Measurements from ENCODE around the gene BTG4. TPM values are rescaled to one million over a fixed set of nuclear protein-coding genes. Genes with fewer than 3 reads are reported as not detected.

Gene BTG4
- total and polyA plus RNA-seq, 7 donors, result not detected

- Histone ChIP-seq H3K27me3 (no peaks in the 10 kb centered on the region), H3K9me3 (peaks cover 0 to 1% (median 0%) of the 10 kb centered on the region in 4 donors), H3K27ac (no peak overlapping the region), H3K4me1 (no peaks in the 10 kb centered on the region), H3K36me3 (no peaks in the 10 kb centered on the region), H3K4me3 (no peak overlapping the region)
- intact Hi-C loops (cut with DNase I), result no loop called here
- TF ChIP-seq POLR2AphosphoS5 (IDR thresholded peaks at IDR 0.05) (no peak), CTCF (IDR thresholded peaks at IDR 0.05) (no peak), POLR2A (IDR thresholded peaks at IDR 0.05) (no peak), EP300 (IDR thresholded peaks at IDR 0.05) (no peak)
- 74 to 80% methylated on average over 1 of the region's 1 CpG for WGBS, 2 donors
- DNase-seq, result no peak
Observed at GRCh38 chr11:111479666-111480065, 32.5 kb downstream of the BTG4 start.

- H3K4me1 ChIP-seq, result no peaks in the 10 kb centered on the region
- H3K9me3 ChIP-seq, result peaks cover 0 to 1% (median 0%) of the 10 kb centered on the region in 4 donors
- 87 to 95% methylated on average over 2 of the region's 2 CpGs for WGBS, 2 donors
- intact Hi-C loops (cut with DNase I), result no loop called here
- no peak for TF ChIP-seq CTCF (IDR thresholded peaks at IDR 0.05)
- TF ChIP-seq EP300 (IDR thresholded peaks at IDR 0.05), result no peak
- TF ChIP-seq POLR2AphosphoS5 (IDR thresholded peaks at IDR 0.05), result no peak
- no peak for TF ChIP-seq POLR2A (IDR thresholded peaks at IDR 0.05)
- no peak overlapping the region for H3K4me3 ChIP-seq
- no peak overlapping the region for H3K27ac ChIP-seq
- no peaks in the 10 kb centered on the region for H3K27me3 ChIP-seq
- H3K36me3 ChIP-seq, result no peaks in the 10 kb centered on the region
- no peak for DNase-seq
Observed at GRCh38 chr11:111477898-111478297, 34.3 kb downstream of the BTG4 start.

GRCh38 chr11:111476956-111477355 is 35.2 kb downstream of the BTG4 start:
- TF ChIP-seq POLR2AphosphoS5 (IDR thresholded peaks at IDR 0.05), result no peak
- no peak for TF ChIP-seq EP300 (IDR thresholded peaks at IDR 0.05)
- no peak for TF ChIP-seq POLR2A (IDR thresholded peaks at IDR 0.05)
- TF ChIP-seq CTCF (IDR thresholded peaks at IDR 0.05), result no peak
- DNase-seq, result no peak
- 45 to 67% methylated on average over 3 of the region's 3 CpGs for WGBS, 2 donors
- Histone ChIP-seq H3K27me3 (no peaks in the 10 kb centered on the region), H3K4me1 (no peaks in the 10 kb centered on the region), H3K36me3 (no peaks in the 10 kb centered on the region), H3K4me3 (no peak overlapping the region), H3K9me3 (peaks cover 0 to 1% (median 0%) of the 10 kb centered on the region in 4 donors), H3K27ac (no peak overlapping the region)
- intact Hi-C loops (cut with DNase I), result no loop called here

- Histone ChIP-seq H3K27ac (no peak overlapping the region), H3K4me1 (no peaks in the 10 kb centered on the region), H3K27me3 (no peaks in the 10 kb centered on the region), H3K36me3 (no peaks in the 10 kb centered on the region), H3K9me3 (peaks cover 0 to 1% (median 0%) of the 10 kb centered on the region in 4 donors), H3K4me3 (no peak overlapping the region)
- DNase-seq, result no peak
- 38 to 39% methylated on average over 2 of the region's 2 CpGs for WGBS, 2 donors
- TF ChIP-seq POLR2A (IDR thresholded peaks at IDR 0.05) (no peak), CTCF (IDR thresholded peaks at IDR 0.05) (no peak), EP300 (IDR thresholded peaks at IDR 0.05) (no peak), POLR2AphosphoS5 (IDR thresholded peaks at IDR 0.05) (no peak)
- intact Hi-C loops (cut with DNase I), result no loop called here
Observed at GRCh38 chr11:111476366-111476765, 35.8 kb downstream of the BTG4 start.

GRCh38 chr11:111474432-111474831 is 37.8 kb downstream of the BTG4 start:
- TF ChIP-seq POLR2AphosphoS5 (IDR thresholded peaks at IDR 0.05), result no peak
- TF ChIP-seq EP300 (IDR thresholded peaks at IDR 0.05), result no peak
- TF ChIP-seq POLR2A (IDR thresholded peaks at IDR 0.05), result no peak
- TF ChIP-seq CTCF (IDR thresholded peaks at IDR 0.05), result no peak
- intact Hi-C loops (cut with DNase I), result no loop called here

More at GRCh38 chr11:111474432-111474831, 37.8 kb downstream of the BTG4 start:
- no peak overlapping the region for H3K27ac ChIP-seq
- H3K4me1 ChIP-seq, result no peaks in the 10 kb centered on the region
- no peak for DNase-seq
- H3K27me3 ChIP-seq, result no peaks in the 10 kb centered on the region
- H3K4me3 ChIP-seq, result no peak overlapping the region
- H3K9me3 ChIP-seq, result no peaks in the 10 kb centered on the region
- H3K36me3 ChIP-seq, result no peaks in the 10 kb centered on the region

Data from sigmoid colon (tissue), 7 donors.